ENCODE data around the gene PASD1.

PASD1 gene

GRCh38 chrX:151624677-151625076 lies 61.2 kb downstream of the PASD1 start:
- no peak for DNase-seq

DNA sequence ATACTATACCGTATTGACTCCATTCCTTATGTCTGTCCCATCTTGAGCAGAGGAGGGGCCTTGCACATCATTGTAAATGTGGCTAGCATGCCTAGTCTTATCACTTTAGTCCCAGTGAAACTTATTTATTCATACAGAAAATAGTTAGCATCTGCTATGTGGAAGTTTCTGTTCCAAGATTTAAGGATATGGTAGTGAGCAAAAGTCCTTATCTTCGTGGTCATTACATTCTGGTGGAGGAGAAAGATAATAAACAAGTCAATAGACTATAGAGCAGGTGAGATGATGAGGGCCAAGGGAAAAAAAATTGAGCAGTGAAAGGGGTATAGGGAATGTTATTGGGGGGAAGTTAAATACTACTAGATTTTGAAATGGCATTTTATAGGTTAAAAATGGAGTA lies 68.3 kb downstream of the PASD1 start:
- DNase-seq: no peak

DNA sequence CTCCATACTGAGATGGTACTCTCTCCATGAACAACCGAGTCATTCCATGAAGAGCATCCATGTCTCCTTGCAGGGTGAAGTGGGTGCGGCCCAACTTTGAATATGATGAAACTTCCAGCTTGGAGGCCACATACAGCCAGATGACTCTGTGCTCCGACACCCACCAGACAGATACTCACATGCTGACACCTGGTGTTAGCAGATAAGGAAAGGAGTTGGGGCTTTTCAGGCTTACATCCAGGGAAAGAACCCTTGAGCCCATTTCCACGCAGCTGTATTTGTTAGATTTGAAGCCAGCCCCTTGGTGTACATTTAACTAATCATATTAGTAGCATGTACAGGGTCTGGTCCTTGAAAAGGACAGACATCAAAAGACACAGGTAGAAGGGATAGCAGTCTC lies 69.7 kb downstream of the PASD1 start:
- no peak for DNase-seq

- no peak for DNase-seq
Observed at GRCh38 chrX:151634937-151635336, 71.5 kb downstream of the PASD1 start.

DNA sequence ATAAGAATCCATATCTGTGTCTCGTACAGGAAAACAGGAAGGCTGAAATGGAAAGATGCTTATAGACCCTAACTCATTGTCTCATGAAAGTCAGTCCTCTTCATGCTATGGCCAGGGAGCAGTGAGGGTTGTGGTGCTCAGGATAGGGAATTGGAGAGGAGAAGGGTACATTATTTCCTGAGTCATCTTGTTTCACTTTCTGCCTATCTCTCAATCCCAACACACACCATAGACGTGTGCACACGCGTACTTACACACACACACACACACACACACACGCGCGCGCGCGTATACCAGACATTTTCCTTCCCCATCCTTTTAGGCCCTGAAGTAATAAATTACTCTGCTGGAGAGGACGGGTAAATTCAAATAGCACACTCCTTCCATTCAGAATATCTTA lies 78.1 kb downstream of the PASD1 start:
- no peak for DNase-seq

DNA sequence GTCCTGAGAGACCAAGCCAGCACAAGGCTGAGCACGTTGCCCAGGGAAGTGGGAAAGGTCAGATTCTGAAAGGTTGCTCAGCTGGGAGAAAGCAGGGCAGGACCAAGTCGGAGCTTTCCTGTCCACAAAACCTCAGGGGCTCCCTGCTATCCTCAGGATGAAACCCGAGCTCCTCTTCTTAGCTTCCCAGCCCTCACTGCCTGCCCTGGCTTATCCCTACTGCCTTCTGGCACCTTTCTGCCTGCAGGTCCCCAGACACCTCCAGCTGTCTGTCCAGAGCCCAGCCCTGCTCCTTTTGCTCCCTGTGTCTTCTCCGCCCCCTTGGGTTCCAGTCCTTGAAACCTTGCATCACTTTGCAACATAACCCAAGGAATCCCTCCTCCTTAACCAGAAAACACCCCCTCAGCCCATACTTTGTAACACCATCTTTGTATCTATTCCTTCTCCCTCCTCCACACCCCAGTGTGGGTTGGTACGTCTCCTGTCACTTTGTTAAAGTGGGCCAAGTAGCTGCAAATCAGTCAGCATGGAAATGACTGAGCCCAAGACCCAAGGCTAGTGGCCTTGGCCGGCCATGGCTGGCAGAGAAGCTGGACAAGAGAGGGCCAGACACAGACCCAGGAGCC lies 111.8 kb downstream of the PASD1 start:
- DNase-seq: no peak

DNA sequence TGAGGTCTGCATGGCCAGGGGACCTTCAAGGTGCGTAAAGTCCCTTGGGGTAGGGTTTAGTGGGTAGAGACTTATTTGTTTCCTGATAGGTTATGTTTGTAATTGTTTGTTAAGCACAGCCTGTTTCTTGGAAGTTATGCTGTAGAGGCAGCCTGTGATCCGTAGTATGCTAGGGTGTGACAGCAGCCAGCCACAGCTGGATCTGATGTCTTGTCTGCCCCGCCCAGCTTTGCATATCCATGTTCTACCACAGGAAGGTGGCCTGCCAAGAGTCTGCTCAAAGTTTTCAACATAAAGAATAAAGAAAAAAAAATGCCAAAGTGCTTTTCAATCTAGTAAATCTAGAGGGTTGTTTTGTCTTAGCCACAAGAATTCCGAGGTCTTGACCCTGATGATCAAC lies 112.7 kb downstream of the PASD1 start:
- no peak for DNase-seq

DNA sequence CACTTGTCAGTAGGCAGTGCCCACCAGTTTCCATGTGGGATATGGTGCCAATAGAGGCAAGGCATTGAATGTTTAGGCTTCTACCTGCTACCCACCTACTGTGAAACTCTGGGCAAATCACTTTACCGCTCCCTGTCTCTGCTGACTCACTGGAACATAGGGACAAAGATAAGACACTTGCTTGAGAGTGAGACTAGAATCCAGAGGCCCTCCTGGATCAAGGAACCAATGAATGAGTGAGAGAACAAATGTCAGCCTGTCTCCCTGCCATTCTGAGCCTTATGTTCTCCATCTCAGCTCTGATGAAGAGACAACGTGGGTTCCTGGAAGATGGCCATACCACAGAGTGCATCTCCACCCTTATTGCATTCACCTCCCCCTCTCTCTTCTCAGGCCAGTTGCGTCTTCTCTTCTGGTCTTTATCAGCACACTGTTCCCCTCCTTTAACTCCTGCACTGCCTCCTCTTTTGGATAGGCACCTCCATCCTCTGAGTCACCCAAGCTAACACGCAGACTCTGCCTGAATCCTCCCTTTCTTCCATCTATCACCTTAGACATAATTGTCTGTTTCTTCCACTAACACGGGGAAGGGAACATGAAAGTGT lies 116.4 kb downstream of the PASD1 start:
- no peak for DNase-seq

DNA sequence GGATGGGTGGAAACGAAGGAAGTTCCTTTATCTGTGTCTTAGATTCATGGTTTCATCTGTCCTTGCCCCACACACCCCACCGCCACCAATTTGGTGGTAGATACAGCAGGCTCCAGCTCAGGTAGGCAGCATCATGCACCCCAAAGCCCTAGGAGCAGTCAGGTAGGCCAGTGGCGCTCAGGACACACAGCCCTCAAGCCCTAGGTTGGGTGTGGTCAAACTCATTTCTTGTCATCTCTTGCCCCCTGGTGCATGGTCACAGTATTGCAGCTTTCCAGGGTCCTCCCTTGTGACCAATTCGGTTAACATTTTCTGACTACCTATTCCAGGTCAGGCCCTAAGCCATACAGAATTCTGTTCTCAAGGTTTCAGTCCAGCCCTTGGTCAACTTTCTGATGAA lies 117.3 kb downstream of the PASD1 start:
- DNase-seq: peak; percentile 14

DNA sequence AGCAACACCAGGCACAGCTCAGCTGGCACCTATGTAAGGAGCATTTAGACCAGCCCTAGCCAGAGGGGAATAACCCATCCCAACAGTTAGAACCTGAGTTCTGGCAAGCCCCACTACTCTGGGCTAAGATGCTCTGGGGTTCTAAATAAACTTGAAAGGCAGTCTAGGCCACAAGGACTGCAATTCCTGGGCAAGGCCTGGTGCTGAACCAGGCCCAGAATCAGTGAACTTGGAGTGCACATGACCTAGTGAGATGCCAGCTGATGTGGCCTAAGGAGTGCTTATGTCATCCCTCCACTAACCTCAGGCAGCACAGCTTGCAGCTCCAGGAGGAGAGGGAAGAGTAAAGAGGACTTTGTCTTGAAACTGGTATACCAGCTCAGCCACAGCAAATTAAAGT lies 124.2 kb downstream of the PASD1 start:
- no peak for DNase-seq

GRCh38 chrX:151688695-151689094 lies 125.2 kb downstream of the PASD1 start:
- no peak for DNase-seq

- no peak for DNase-seq
Observed at GRCh38 chrX:151692825-151693224, 129.3 kb downstream of the PASD1 start.

DNA sequence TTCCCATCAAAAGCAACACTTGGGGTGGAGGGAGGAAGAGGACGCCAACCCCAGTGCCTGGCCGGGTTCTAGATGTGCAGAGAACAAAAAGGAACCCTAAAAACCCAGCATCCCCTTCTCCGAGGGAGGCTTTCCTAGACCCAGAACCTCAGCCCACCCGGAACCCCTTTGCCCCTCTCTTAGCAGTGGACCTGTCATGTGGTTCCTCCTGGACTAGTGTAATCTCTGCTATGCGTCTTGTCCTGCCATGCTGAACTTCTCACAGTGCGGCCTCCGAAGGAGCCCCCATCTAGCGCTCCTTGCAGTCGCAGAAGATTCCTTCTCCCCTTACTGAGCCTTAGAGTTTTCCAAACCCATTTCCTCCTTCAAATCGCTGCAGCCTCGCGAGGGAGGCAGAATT lies 130.6 kb downstream of the PASD1 start:
- no peak for DNase-seq

- no peak for DNase-seq
Observed at GRCh38 chrX:151694661-151695582, 131.4 kb downstream of the PASD1 start, which contains the start of gene PRRG3. PRRG3 (plus strand) TSS chrX:151695458; CDS start chrX:151698815, 3,357 bp downstream.

DNA sequence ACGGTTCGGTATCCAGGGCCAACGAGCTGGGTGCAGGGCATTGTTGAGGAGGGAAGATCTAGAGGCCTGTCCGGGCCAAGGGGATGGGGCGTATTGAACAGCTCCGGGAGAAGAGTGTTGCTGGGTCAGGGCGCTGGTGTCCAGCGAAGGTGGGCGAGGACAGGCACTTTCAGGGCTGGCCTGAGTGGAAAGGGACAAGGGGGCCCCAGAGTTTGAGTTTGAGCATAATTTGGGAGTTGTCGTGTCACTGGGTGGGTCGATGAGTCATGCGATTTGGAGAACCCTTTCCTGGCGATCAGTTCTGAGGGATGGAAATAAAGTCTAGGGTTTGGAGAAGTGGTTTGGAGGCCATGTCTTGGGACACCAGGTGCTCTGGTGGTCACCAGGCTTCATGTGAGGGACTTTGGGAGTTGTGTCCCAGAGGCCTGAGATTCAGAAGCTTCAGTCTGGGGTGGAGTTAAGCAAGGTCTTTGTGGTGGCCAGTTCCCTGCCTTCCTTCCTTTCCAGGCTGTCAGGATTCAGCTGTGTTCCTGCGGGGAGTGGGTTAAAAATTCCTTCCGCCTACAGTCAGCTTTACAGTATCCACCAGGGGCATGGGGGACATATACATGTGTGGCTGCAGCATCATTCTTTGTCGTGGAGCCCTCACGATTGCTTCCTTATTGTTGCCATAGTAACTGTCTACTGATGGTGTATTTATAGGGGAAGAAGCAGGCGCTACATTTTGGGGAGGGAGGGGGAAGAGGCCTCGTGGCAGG lies 132.3 kb downstream of the PASD1 start:
- no peak for DNase-seq

GRCh38 chrX:151697082-151697481 lies 133.6 kb downstream of the PASD1 start:
- peak; percentile 5 for DNase-seq

DNA sequence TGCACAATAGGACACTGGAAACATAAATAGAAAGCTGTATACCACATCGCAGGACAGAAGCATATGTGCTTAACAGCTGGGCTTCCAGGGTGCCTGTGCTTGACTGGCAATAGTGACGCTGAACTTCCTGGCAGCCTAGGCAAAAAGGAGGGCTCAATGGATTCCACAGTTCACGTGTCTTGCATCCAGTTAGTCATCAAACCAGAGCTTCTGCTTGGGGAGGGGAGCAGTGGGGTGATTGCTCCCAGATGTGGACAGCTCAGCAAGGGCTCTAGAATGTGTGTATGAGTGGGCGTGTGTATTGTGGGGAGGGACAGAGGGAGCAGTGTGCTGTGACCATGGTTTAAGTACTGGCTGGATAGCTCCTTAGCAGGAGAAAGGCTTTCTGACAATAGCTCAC lies 134.0 kb downstream of the PASD1 start:
- DNase-seq: peak; percentile 92

DNA sequence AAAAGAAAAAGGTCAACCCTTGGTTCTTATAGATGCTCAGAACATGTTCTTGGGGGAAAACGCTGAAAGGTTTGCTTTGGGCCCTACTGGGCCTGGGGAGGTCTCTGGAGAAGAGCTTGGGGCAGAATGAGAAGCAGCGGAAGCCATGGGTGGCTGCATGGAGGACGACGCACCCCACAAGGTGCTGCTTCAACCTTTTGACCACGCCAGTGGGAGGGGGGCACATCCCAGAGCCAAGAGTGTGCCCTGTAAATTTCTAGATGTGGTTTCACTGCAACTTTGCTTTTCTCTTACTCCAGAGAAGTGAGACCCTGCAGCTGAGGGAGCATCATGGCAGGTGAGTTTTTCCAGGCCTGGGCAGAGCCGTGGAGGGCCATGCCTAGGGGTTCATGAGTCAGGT lies 135.0 kb downstream of the PASD1 start:
- DNase-seq: no peak

DNA sequence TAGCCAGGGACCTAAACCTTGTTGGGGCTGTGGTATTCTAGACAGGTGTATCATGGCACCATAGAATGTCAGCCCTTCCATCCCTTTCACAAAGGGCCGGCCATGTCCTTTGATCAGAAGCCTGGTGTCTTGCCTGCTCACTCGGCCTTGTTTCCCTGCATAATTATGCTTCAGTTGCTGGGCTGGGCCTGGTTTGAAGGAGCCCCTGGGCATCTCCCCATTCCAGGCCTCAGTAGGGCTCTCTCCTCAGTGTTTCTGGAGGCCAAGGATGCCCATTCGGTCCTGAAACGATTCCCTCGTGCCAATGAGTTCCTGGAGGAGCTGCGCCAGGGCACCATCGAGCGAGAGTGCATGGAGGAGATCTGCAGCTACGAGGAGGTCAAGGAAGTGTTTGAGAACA lies 136.3 kb downstream of the PASD1 start:
- no peak for DNase-seq

GRCh38 chrX:151700581-151700980 lies 137.1 kb downstream of the PASD1 start:
- DNase-seq: no peak

DNA sequence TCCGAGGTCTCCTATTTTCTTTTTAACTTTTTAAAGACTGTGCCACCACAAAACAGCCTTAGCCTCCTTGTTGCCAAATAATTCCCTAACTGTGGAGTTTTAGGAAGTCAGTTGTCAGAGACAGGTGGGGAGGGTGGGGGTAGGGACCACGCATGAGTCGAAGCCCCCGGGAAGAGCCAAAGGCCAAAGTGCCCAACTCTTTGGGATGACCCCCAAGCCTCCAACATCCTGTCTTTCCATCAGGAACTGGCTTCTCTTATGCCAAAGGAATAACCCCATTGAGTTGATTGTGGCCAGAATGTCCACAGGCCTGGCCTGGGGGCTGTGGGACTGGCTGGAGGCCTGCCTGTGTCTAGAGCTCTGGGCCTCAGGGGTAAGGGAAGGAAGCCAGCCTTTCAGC lies 137.6 kb downstream of the PASD1 start:
- DNase-seq: no peak

DNA sequence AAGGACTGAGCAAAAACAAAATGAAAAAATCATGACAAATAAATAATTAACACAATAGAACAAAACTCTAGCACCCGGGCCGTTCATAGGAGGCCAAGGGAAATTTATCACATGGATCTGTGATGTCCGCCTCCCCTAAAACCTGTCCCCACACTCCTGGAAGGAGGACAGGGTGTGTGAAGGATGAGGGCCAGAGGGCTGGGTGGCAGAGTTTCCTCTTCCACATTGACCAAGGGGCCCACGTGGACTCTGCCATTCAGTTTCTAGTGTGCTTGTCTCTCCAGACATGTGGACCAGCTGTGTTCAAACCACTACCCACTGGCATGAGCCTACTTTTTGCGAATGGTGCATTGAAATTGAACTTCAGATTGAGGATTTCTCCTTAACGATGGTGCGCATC lies 138.1 kb downstream of the PASD1 start:
- DNase-seq: no peak

- DNase-seq: peak; percentile 36
Observed at GRCh38 chrX:151702026-151702714, 138.7 kb downstream of the PASD1 start.
